GM12864 (cell line): ENCODE results near the gene TMC1.

ENCODE experiments used
- DNase-seq: peaks from one replicate; pipeline ENCODE4 v3.0.0-alpha.2; 2011; ENCODE audit warnings: low read depth
- H3K4me3 ChIP-seq: 2 replicates; pipeline ENCODE4 v1.5.1; 2011; ENCODE audit warnings: mild to moderate bottlenecking, low read depth, low read length, control low read depth
- TF ChIP-seq, protein P1 (sequence below): IDR thresholded peaks from 2 replicates; pipeline ENCODE4 v1.5.1; 2011; ENCODE audit warnings: low read depth, mild to moderate bottlenecking, moderate library complexity, low read length, control low read depth, inconsistent platforms; ENCODE audit errors: missing control alignments

The TMC1 gene

DNA sequence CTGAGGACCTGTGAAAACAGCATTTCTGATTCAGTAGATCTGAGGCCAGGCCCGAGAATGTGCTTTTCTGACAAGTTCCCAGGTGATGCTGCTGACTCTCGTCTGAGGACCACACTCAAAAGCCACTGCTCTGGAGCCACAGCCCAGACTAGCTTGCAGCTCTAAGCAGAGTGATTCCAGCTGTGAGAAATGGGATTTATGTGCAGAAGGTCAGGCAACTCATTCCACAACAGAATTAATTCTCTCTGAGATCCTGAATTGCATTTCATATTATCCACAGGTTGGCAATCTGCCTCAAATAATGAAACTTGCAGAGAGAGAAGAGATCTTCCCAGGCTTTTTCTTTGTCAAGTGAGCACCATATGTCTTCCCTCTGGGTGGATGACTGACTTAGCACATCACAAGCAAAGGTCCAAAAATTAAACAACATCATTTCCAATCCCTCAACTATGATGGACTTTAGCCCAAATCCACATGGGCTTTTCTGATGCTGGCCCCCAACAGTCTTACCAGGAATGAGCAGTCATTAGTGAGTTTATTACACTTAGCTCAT is 291.2 kb downstream of the TMC1 start:
- no peak overlapping the region for H3K4me3 ChIP-seq
- TF ChIP-seq, protein P1, sequence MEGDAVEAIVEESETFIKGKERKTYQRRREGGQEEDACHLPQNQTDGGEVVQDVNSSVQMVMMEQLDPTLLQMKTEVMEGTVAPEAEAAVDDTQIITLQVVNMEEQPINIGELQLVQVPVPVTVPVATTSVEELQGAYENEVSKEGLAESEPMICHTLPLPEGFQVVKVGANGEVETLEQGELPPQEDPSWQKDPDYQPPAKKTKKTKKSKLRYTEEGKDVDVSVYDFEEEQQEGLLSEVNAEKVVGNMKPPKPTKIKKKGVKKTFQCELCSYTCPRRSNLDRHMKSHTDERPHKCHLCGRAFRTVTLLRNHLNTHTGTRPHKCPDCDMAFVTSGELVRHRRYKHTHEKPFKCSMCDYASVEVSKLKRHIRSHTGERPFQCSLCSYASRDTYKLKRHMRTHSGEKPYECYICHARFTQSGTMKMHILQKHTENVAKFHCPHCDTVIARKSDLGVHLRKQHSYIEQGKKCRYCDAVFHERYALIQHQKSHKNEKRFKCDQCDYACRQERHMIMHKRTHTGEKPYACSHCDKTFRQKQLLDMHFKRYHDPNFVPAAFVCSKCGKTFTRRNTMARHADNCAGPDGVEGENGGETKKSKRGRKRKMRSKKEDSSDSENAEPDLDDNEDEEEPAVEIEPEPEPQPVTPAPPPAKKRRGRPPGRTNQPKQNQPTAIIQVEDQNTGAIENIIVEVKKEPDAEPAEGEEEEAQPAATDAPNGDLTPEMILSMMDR = no peak
- no peak for DNase-seq

DNA sequence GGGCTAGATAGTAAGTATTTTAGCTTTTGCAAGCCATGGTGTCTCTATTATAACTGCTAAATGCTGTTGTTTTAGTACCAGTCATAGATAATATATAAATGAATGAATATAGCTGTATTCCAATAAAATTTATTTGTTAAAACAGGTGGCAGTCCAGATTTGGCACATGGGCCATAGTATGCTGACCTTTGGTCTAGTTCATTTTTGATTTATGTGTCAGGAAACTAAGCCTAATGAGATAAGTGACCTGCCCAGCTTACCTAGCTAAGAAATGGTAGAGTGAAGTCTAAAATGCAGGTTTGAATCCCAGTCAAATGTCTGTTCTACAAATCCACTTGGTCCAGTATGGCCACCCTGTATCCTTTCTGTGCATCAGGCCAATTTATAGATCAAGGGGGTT is 292.1 kb downstream of the TMC1 start:
- DNase-seq = no peak
- H3K4me3 ChIP-seq = no peak overlapping the region
- TF ChIP-seq, protein P1 = no peak

DNA sequence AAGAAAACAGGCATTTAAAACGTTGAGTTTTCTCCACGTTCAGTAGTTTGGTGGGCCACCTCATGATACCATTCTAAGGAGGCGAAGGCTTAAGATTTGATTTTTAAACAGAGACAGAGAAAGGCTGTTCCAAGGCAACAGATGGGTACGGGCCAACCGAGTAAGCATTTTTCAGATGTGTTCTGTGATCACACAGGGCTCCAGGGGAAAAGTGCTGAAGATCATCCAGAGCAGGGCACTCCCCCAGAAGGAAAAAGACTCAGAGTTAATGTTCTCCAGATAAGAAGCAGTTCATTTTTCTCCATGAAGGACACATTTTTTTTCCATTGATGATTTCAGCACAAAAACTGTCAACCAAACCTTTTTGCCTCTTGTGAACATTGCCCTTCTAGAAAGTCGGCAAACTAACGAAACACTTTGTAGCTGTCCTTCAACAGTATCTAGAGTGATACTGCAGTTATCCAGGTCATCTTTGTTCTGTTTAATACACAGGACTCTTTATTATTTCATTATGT is 292.7 kb downstream of the TMC1 start:
- DNase-seq = no peak
- TF ChIP-seq, protein P1 = no peak
- no peak overlapping the region for H3K4me3 ChIP-seq

DNA sequence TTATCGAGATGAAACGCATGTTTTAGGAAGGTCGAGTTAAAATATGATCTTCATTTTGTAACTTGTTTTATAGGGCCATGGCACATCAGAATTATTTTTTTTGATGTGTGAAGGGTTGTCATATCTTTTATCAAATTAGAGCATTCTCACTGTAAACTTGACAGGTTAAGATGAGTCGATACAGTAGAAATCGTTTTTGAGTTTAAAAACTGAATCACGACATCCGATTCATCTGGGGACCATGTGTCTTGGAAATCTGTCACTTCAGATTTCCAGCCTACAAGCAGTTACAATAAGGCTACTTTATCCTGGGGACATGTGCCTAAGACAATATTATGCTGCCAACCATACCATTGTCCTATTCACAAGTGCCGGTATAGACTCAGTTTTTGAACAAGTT is 295.3 kb downstream of the TMC1 start:
- no peak overlapping the region for H3K4me3 ChIP-seq
- TF ChIP-seq, protein P1 = no peak
- no peak for DNase-seq

DNA sequence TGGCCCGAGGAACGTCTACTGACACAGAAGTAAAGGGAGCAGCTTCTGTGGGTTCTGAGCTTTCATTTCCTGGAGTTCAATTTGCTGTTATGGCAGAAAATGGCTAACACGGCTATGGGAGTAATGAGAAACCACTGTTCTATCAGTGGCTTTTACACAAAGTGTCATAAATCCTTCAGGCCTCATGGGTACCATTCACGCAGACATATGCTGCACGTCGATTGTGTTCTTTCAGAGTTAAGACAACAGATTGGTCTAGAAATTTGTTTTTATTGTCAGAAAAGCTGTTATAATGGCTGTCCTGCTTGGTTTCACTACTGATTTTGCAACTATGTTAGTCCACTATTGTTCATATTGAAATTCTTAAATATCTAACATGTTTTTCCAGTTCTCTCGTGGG is 296.0 kb downstream of the TMC1 start:
- no peak overlapping the region for H3K4me3 ChIP-seq
- TF ChIP-seq, protein P1 = no peak
- no peak for DNase-seq

DNA sequence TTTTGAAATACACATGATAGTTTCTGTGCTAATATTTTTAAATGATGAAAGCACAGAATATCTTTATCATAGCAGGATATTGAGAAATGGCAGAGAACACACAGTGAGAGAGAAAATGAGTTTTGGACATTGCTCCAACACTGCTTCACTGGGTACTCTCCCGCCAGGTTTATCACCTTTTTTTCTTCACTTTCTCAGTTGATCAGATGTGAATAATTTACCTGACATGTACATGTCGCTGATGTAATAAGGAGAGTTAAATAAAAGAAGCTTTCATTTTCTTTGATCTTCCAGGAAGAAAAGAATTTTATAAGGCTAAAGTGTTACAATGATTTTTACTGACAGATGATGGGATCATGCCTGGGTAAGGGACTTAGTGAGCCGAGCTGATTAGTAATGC is 297.0 kb downstream of the TMC1 start:
- TF ChIP-seq, protein P1 = no peak
- no peak for DNase-seq
- H3K4me3 ChIP-seq = no peak overlapping the region

DNA sequence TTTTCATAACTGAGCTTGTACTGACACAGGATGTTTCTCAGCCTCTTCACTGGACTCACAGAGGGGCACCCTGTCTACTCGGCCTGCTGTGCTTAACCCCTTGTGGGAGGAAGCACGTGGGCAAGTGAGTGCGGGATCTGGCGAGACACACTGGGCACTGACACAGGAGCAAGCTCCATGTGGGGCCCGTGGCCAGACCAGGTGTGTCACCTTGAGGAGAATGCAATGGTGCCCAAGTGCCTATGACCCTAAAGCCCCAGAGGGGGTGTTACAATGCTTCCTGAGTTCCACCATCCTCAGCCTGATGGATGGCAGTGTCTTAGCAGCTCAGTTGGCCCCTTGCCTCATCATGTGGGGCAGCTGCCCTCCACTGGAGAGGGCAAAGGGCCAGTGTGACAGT is 302.6 kb downstream of the TMC1 start:
- TF ChIP-seq, protein P1 = no peak
- H3K4me3 ChIP-seq = no peak overlapping the region
- DNase-seq = no peak
